NCI-H2029 treated with DMSO at 0.1 percent for 48 hours (cell line): ENCODE measurements around the gene TMBIM1.

Experiments used
- DNase-seq: peaks from one replicate; lab custom pipeline; 2025; lab: John Stamatoyannopoulos, UW

TMBIM1 gene

DNA sequence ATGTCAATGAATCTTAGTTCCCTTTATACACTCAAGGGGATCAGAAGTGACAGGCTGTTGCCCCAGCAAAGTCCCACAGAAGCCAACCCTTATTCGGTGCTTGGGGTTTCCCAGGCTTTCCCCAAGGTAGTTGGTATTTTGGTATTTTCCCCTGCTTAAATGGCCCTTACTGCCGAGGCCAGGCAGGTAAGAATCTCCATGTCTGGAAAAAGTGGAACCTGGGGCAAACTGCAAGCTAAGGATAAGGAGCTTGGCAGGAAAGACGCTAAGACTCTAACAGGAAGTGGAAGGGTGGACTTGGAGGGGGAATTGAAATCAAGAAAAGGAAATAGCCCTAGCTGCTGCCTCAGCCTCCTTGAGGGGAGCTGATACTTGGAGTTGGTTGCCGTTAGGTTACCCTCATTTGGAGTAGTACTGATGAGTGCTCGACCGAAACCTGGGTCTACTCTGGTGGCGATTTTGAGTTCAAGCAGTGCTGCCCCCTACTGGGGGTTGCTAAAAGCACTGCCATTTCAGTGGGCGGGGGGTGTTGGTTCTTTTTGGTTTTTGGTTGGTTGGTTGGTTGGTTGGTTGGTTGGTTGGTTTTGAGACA lies 34.8 kb downstream of the TMBIM1 start:
- DNase-seq: no peak

- no peak for DNase-seq
Observed at GRCh38 chr2:218256612-218257350, 35.5 kb downstream of the TMBIM1 start.

- no peak for DNase-seq
Observed at GRCh38 chr2:218255446-218255845, 36.9 kb downstream of the TMBIM1 start.

- DNase-seq: no peak
Observed at GRCh38 chr2:218253232-218253625, 39.1 kb downstream of the TMBIM1 start.

DNA sequence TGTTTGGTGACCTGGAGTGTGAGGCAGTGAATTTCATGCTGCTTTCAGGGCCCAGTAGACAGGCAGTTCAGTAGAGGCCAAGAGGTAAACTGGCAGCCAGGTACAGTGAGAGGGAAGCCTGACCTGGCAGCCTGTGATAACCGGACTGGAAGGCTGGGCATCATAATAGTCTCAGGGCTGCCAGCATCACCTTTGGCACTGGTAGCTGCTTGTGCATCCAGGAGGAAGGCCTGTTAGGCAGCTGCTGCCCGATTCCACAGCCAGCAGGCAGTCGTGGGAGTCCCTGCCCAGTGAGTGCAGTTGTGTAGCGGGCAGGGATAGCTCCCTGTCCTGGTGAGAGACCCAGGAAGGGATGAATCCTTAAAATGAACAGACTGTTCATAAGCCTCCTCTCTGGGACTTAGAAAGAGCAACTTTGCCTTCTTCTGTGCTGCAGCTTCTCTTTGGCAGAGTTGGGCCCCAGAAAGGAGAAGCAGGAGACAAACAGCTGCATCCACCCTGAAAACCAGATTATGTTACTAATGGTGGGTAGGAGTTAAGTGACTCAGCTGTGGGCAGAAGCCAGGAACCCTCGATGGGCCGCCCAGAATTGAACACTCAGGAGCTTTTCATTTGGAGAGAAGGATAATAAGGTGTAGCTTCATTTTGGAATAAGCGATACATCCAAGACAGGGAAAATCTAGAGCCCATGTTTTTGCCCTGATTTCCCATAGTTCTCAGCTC lies 39.6 kb downstream of the TMBIM1 start:
- DNase-seq: no peak

GRCh38 chr2:218249691-218250090 lies 42.6 kb downstream of the TMBIM1 start:
- DNase-seq: no peak

GRCh38 chr2:218245214-218245613 lies 47.1 kb downstream of the TMBIM1 start:
- DNase-seq: no peak

DNA sequence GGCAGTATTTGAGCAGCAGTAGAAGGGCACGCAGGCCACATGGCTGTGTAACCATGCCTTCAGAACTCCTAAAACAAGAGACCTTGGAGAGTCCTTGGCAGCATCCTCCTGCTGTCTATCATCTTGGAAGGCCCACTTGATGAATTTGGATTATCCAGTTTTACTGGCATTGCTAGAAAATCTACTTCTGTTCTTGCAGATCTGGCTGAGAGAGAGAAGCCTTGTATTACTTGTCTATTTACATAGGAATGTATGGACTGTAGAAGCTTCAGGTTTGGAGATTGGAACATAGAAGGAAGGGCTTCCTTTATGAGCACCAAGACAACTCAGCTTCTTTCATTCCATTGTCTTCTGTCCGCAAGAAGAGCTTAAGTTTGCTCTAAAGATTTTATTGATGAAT lies 47.6 kb downstream of the TMBIM1 start:
- no peak for DNase-seq

- DNase-seq: no peak
Observed at GRCh38 chr2:218244204-218244603, 48.1 kb downstream of the TMBIM1 start.

DNA sequence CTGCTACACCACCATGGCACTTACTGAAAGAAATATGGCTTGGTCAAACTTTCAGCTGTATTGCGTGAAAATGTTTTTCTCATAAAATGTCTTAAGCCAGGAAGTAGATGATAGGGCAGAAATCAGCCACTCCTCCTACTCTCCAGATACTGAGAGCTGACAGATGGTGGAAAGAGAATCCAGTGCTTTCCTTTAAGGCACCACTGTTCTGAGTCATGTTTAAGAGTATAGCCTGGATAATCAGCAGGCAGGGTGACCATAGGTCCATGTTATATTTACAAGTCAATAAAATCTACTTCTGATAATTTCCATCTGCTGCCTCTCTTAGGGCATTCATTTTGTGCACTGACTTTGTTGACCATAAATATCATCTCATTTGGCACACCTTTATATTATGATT lies 53.4 kb downstream of the TMBIM1 start:
- no peak for DNase-seq

- DNase-seq: no peak
Observed at GRCh38 chr2:218236829-218237228, 55.5 kb downstream of the TMBIM1 start.

DNA sequence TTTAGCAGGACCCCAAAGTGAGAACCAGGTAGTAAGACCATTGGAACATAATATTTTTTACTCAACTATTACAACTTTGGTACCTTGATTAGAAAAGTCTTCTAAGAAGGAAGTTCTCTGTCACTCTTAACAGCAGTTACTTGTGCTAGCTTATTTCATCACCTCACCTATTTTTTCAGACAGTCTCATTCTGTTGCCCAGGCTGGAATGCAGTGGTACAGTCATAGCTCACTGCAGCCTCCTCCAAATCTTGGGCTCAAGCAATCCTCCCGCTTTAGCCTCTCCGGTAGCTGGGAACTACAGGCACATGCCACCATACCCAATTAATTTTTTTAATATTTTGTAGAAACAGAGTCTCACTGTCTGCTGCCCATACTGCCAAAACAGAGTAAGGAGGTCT lies 57.3 kb downstream of the TMBIM1 start:
- DNase-seq: no peak

- DNase-seq: no peak
Observed at GRCh38 chr2:218234521-218234920, 57.8 kb downstream of the TMBIM1 start.

DNA sequence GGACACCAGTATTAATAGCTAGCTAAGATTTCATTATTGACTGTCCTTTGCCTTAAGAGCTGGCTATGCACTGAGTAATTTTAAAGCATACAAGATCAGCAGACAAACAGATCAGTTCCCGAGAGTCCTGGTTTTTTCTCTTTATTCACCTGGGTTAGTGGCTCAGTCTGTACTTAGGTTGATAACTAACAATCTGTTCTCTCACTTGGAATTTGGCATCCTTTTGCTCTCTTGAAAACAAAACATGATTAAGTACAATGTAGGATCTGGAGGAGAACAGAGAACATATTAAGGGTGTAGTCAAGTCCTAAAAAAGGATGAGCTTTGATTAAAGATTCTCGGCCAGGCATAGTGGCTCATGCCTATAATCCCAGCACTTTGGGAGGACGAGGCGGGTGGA lies 58.8 kb downstream of the TMBIM1 start:
- no peak for DNase-seq

- DNase-seq: no peak
Observed at GRCh38 chr2:218230882-218231281, 61.4 kb downstream of the TMBIM1 start.

DNA sequence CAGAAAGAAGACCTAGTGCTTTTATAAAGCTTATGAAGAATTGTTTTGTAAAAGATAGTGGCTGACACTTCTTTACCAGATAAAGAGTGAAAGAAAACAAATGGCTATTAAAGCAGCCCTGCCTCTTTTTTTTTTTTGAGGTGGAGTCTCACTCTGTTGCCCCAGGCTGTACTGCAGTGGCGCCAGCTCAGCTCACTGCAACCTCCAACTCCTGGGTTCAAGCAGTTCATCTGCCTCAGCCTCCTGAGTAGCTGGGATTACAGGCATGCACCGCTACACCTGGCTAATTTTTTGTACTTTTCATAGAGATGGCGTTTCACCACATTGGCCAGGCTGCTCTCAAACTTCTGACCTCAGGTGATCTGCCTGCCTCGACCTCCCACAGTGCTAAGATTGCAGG lies 62.5 kb downstream of the TMBIM1 start:
- no peak for DNase-seq

- DNase-seq: no peak
Observed at GRCh38 chr2:218229239-218229638, 63.1 kb downstream of the TMBIM1 start.

GRCh38 chr2:218228366-218229090 lies 63.8 kb downstream of the TMBIM1 start:
- no peak for DNase-seq

GRCh38 chr2:218226903-218227302 lies 65.4 kb downstream of the TMBIM1 start:
- DNase-seq: no peak
